Neuronal stem cell (in vitro differentiated cells): ENCODE results near the gene COPZ2.
A peak's percentile ranks its signal among the peaks of the same experiment; 100 is the strongest.

ENCODE experiments used
- DNase-seq: peaks from one replicate; pipeline ENCODE4 v3.0.0-alpha.2; 2013; ENCODE audit warnings: low spot score
- H2AFZ ChIP-seq: one replicate; pipeline ENCODE4 v1.6.1; 2013; ENCODE audit warnings: mild to moderate bottlenecking, low read length, inconsistent platforms
- H2AK5ac ChIP-seq: 2 replicates; pipeline ENCODE4 v1.6.1; 2013; ENCODE audit warnings: low read depth, mild to moderate bottlenecking, inconsistent platforms, low read length, moderate library complexity, mixed read lengths
- H2BK120ac ChIP-seq: 2 replicates; pipeline ENCODE4 v1.6.1; 2013; ENCODE audit warnings: low read depth, mild to moderate bottlenecking, inconsistent platforms, low read length, moderate library complexity, mixed read lengths
- H2BK12ac ChIP-seq: one replicate; pipeline ENCODE4 v1.6.1; 2013; ENCODE audit warnings: low read length, inconsistent platforms
- H2BK15ac ChIP-seq: 2 replicates; pipeline ENCODE4 v1.6.1; 2013; ENCODE audit warnings: mild to moderate bottlenecking, low read length, inconsistent platforms, mixed read lengths
- H2BK5ac ChIP-seq: one replicate; pipeline ENCODE4 v1.6.1; 2013; ENCODE audit warnings: inconsistent platforms, mild to moderate bottlenecking, low read length, moderate library complexity
- H3K14ac ChIP-seq: one replicate; pipeline ENCODE4 v1.6.1; 2013; ENCODE audit warnings: low read length, inconsistent platforms
- H3K18ac ChIP-seq: 2 replicates; pipeline ENCODE4 v1.6.1; 2013; ENCODE audit warnings: low read length, inconsistent platforms
- H3K23ac ChIP-seq: 2 replicates; pipeline ENCODE4 v1.6.1; 2013; ENCODE audit warnings: low read depth, mild to moderate bottlenecking, mixed read lengths, low read length, inconsistent platforms; ENCODE audit not compliant: poor library complexity
- H3K27ac ChIP-seq: replicated peaks from 3 replicates; pipeline ENCODE4 v1.5.1; 2013; ENCODE audit warnings: low read length, inconsistent platforms
- H3K27me3 ChIP-seq, 3 experiments: 2 replicates each; pipeline ENCODE4 v1.6.1; 2013; ENCODE audit warnings: low read length in 3 of 3, mild to moderate bottlenecking in 2 of 3, inconsistent platforms in 1 of 3, low read depth in 1 of 3, mixed read lengths in 1 of 3, moderate library complexity in 1 of 3; ENCODE audit not compliant: control insufficient read depth in 3 of 3, insufficient read depth in 3 of 3
- H3K36me3 ChIP-seq, 2 donors: replicated peaks in 1 of 2; 2 replicates each; pipeline ENCODE4 v1.6.1; 2013; ENCODE audit warnings: low read length in 2 of 2; ENCODE audit not compliant: control insufficient read depth in 2 of 2, insufficient read depth in 2 of 2
- H3K4ac ChIP-seq: 2 replicates; pipeline ENCODE4 v1.6.1; 2013; ENCODE audit warnings: inconsistent platforms, mild to moderate bottlenecking, low read length, moderate library complexity
- H3K4me1 ChIP-seq, 2 donors: 1 replicate in 1 of 2; 2 replicates in 1 of 2; pipeline ENCODE4 v1.6.1; 2013; ENCODE audit warnings: low read length in 2 of 2, low read depth in 1 of 2; ENCODE audit not compliant: control insufficient read depth in 2 of 2, insufficient read depth in 1 of 2
- H3K4me2 ChIP-seq: one replicate; pipeline ENCODE4 v1.6.1; 2013; ENCODE audit warnings: mild to moderate bottlenecking, low read length, inconsistent platforms; ENCODE audit not compliant: insufficient read depth, poor library complexity, severe bottlenecking
- H3K4me3 ChIP-seq, 2 donors: 2 replicates each; pipeline ENCODE4 v1.5.1; 2013; ENCODE audit warnings: low read length in 2 of 2, mild to moderate bottlenecking in 2 of 2, inconsistent platforms in 1 of 2, moderate library complexity in 1 of 2
- H3K79me1 ChIP-seq: one replicate; pipeline ENCODE4 v1.6.1; 2013; ENCODE audit warnings: low read depth, mild to moderate bottlenecking, inconsistent platforms, low read length, moderate library complexity
- H3K9ac ChIP-seq: one replicate; pipeline ENCODE4 v1.6.1; 2013; ENCODE audit warnings: mild to moderate bottlenecking, low read depth, low read length, inconsistent platforms; ENCODE audit not compliant: poor library complexity
- H3K9me3 ChIP-seq, 2 donors: replicated peaks in 1 of 2; 2 replicates each; pipeline versions ENCODE3 to v1.6.1; 2013; ENCODE audit warnings: low read length in 2 of 2, mild to moderate bottlenecking in 2 of 2, inconsistent platforms in 1 of 2, low read depth in 1 of 2, mixed read lengths in 1 of 2, moderate library complexity in 1 of 2; ENCODE audit not compliant: control insufficient read depth in 2 of 2, insufficient read depth in 1 of 2
- H4K8ac ChIP-seq: one replicate; pipeline ENCODE4 v1.6.1; 2013; ENCODE audit warnings: low read depth, mild to moderate bottlenecking, inconsistent platforms, low read length, moderate library complexity
- H4K91ac ChIP-seq: one replicate; pipeline ENCODE4 v1.6.1; 2013; ENCODE audit warnings: low read length, low read depth, mild to moderate bottlenecking, inconsistent platforms; ENCODE audit not compliant: poor library complexity
- WGBS, 2 donors: extraction: QIAGEN DNeasy Blood & Tissue Kit; methylation state at CpG; one replicate each; pipeline ENCODE4 v1.1.7; 2013; ENCODE audit warnings: missing lambda C conversion rate in 2 of 2, mixed read lengths in 1 of 2; ENCODE audit not compliant: insufficient read length in 2 of 2, insufficient replicate concordance in 1 of 2; ENCODE audit errors: extremely low coverage in 2 of 2; 5-methylcytosine and 5-hydroxymethylcytosine counted together

Gene COPZ2

DNA sequence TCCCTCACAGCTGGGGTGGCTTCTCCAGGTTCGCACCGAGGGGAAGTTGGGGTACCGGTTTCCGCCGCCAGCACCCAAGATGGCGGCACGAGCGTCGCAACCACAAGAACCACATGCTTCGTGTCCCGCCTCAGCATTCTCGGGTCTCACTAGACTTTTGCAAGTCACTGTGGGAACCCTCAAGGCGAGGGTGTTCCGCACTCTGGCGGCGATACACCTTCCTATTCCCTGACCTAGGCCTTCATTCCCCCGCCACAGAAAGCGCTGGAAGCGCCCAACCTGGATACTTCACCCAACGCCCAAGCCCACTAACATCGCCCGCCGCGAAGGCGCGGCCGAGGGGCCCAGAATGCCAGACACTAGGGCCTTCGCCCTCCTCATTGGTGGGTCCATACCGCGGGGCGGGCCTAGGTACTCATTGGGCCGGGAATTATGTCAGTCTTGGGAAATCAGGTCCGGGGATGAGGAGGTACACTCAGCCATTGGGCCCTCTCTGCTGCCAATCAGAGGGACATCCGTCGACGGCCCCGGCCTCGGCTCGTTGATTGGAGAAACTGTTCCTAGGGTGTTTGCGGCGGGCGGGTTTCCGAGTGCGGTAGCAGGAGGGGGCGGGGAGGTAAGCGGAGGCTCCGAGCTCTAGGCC is 10.3 kb upstream of the COPZ2 start, which contains the start of gene NFE2L1:
NFE2L1 (plus strand) TSS at position 619 of the 643 bp plus-strand sequence. CDS start 2,760 bp downstream, outside the sequence.
- Histone ChIP-seq H2AFZ (peak within 1 kb of the TSS; percentile 92), H3K27me3 (no peaks in the 10 kb centered on the region), H2AK5ac (peak within 1 kb of the TSS; percentile 32), H2BK5ac (peak within 1 kb of the TSS; percentile 93), H3K9me3 (no peaks in the 10 kb centered on the region), H3K18ac (peak within 1 kb of the TSS; percentile 100), H3K4me3 (peak within 1 kb of the TSS; percentile 70 to 95), H3K4ac (no peak within 1 kb of the TSS), H2BK12ac (no peak within 1 kb of the TSS), H3K27ac (peak within 1 kb of the TSS; percentile 92), H3K23ac (peak within 1 kb of the TSS; percentile 90), H2BK120ac (peak within 1 kb of the TSS; percentile 29), H4K91ac (peak within 1 kb of the TSS; percentile 94), H3K36me3 (peaks cover 21 to 33% of the 10 kb centered on the region in 2 donors), H3K9ac (peak within 1 kb of the TSS; percentile 98), H4K8ac (no peak within 1 kb of the TSS), H3K4me1 (peaks cover 8 to 30% of the 10 kb centered on the region in 2 donors), H3K4me2 (peak within 1 kb of the TSS; percentile 88), H2BK15ac (peak within 1 kb of the TSS; percentile 63), H3K79me1 (peaks cover 10% of the 10 kb centered on the region), H3K14ac (peak within 1 kb of the TSS; percentile 77)
- peak; percentile 99 for DNase-seq
- WGBS, 2 donors = no CpG with 5 or more reads among the region's 47 CpGs

DNA sequence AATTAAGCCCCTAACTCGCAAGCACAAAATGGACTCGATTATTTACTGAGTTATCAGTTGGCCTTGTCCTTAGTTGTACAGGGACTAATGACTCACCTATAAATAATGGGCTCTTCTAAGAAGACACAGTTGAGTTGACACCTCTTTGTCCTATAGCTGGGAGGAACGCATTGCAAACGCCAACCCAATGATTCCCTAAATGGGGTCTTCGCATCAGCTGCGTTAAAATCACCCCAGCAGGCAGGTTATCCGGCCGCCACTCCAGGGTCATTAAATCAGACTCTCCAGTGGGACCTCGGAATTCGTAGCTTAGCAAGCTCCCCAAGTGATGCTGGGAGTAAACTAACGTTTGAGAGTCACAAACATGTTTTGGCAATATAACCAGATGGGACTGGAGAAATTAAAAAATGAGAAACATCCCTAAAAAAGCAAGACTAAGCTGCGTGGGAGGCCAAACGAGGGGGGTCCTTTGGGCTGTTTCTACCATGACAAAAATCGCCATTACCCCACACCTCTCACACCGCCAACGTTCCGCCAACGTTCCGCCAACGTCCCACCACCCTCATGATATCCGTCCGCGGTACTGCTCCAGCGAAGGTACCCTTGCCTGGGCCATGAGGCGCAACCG is 9.6 kb upstream of the COPZ2 start:
- Histone ChIP-seq H2BK15ac (peak overlapping the region; percentile 63), H3K27ac (peak overlapping the region; percentile 92), H4K91ac (peak overlapping the region; percentile 94), H3K79me1 (peaks cover 10% of the 10 kb centered on the region), H2BK12ac (no peak overlapping the region), H3K4me3 (peak overlapping the region; percentile 70 to 93), H2AFZ (peak overlapping the region; percentile 89), H2BK5ac (peak overlapping the region; percentile 93), H2AK5ac (no peak overlapping the region), H3K14ac (peak overlapping the region; percentile 28), H3K36me3 (peaks cover 16 to 27% of the 10 kb centered on the region in 2 donors), H3K4me1 (peaks cover 5 to 23% of the 10 kb centered on the region in 2 donors), H3K27me3 (no peaks in the 10 kb centered on the region), H3K18ac (peak overlapping the region; percentile 97), H3K23ac (peak overlapping the region; percentile 82), H3K9ac (peak overlapping the region; percentile 92), H4K8ac (no peak overlapping the region), H3K4ac (no peak overlapping the region), H3K9me3 (no peaks in the 10 kb centered on the region), H2BK120ac (no peak overlapping the region), H3K4me2 (peak overlapping the region; percentile 80)
- DNase-seq = no peak
- WGBS, 2 donors = no CpG with 5 or more reads among the region's 26 CpGs

GRCh38 chr17:48046296-48046695 is 8.7 kb upstream of the COPZ2 start:
- Histone ChIP-seq H3K4me1 (peaks cover 4 to 14% of the 10 kb centered on the region in 2 donors), H3K23ac (no peak overlapping the region), H4K8ac (no peak overlapping the region), H3K4me3 (peak overlapping the region in 1 of 2 donors; percentile 70), H2BK120ac (no peak overlapping the region), H3K14ac (no peak overlapping the region), H2BK12ac (no peak overlapping the region), H2AK5ac (no peak overlapping the region), H4K91ac (no peak overlapping the region), H2BK5ac (no peak overlapping the region), H3K27me3 (no peaks in the 10 kb centered on the region), H3K4ac (no peak overlapping the region), H3K79me1 (peaks cover 10% of the 10 kb centered on the region), H2AFZ (no peak overlapping the region), H3K9ac (no peak overlapping the region), H3K18ac (no peak overlapping the region), H3K27ac (no peak overlapping the region), H3K9me3 (no peaks in the 10 kb centered on the region), H2BK15ac (no peak overlapping the region), H3K36me3 (peaks cover 8 to 18% of the 10 kb centered on the region in 2 donors), H3K4me2 (no peak overlapping the region)
- no CpG with 5 or more reads among the region's 7 CpGs for WGBS, 2 donors
- DNase-seq = no peak

DNA sequence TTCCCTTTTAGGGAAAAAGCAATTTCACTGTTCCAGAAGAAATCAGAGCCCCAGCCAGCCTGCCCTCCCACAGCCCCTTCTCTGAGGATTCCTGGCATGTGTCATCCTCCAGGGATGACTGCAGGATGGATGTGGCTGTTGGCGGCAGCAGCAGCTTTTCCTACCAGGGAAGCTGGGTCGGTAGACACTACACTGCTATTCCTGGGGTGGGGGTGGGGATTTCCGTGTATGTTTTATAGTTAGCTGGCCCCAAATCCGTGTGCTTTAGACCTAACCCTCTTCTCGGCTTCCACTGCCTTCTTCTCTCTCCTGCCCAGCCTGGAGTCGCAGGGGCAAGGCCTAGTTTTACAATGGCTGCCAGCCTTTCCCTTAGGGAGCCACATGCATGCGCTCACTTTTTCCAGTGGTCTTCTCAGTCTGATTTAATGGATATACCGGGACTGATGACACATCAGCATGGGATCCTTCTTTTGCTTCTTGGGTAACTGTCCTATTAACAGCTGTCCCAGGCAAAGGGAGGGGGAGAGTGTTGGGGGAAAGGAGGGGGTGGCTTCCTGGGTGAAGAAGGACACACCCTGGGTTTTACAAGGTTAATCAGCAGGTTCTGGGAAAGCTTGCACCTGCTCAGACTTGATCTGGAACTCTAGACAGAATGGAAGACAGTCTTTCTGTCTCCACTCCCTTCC is 7.9 kb upstream of the COPZ2 start:
- no peak overlapping the region for H3K14ac ChIP-seq
- no peak overlapping the region for H2AK5ac ChIP-seq
- H3K27me3 ChIP-seq = no peaks in the 10 kb centered on the region
- H3K23ac ChIP-seq = no peak overlapping the region
- H3K18ac ChIP-seq = no peak overlapping the region
- H3K27ac ChIP-seq = no peak overlapping the region
- no CpG with 5 or more reads among the region's 8 CpGs for WGBS, 2 donors
- H3K79me1 ChIP-seq = peaks cover 8% of the 10 kb centered on the region
- H3K4me1 ChIP-seq = peaks cover 3 to 7% of the 10 kb centered on the region in 2 donors
- peaks cover 0 to 9% of the 10 kb centered on the region in 2 donors for H3K36me3 ChIP-seq
- H4K8ac ChIP-seq = no peak overlapping the region
- no peak overlapping the region for H2AFZ ChIP-seq
- no peak for DNase-seq
- H4K91ac ChIP-seq = no peak overlapping the region
- no peak overlapping the region for H2BK120ac ChIP-seq
- H3K4ac ChIP-seq = no peak overlapping the region
- no peak overlapping the region for H2BK5ac ChIP-seq
- no peak overlapping the region for H3K9ac ChIP-seq
- no peak overlapping the region for H2BK12ac ChIP-seq
- H2BK15ac ChIP-seq = no peak overlapping the region
- no peak overlapping the region for H3K4me2 ChIP-seq
- no peak overlapping the region for H3K4me3 ChIP-seq
- H3K9me3 ChIP-seq = no peaks in the 10 kb centered on the region
